ENCODE measurements around the gene EP400. TPM values are rescaled to one million over a fixed set of nuclear protein-coding genes. Genes with fewer than 3 reads are reported as not detected.
A peak's percentile ranks its signal among the peaks of the same experiment; 100 is the strongest.

The EP400 gene
- total and polyA plus RNA-seq, 2 of the 4 experiments (the other 2 are of a cell fraction), result 4.3 to 11.4 TPM

GRCh38 chr12:131941987-131942341 is 7.8 kb upstream of the EP400 start:
- ATAC-seq (ENCODE audit: low read depth), result no peak
- no peak overlapping the region for H2AFZ ChIP-seq (replicated peaks; ENCODE audit: low read length, poor library complexity)
- WGBS, 2 experiments (ENCODE audit: extremely low coverage in 2 of 2, insufficient read length in 1 of 2), result 100% methylated on average over 7 of the region's 7 CpGs; no CpG with 5 or more reads in 1 of the 2 experiments
- no peak overlapping the region for H3K27ac ChIP-seq (ENCODE audit: insufficient read depth, low read length)
- H2BK20ac ChIP-seq (ENCODE audit: low read depth, low read length), result no peak overlapping the region
- H2BK15ac ChIP-seq (ENCODE audit: low read depth, low read length), result no peak overlapping the region
- no peak overlapping the region for H3K18ac ChIP-seq (ENCODE audit: low read depth, low read length)
- no peaks in the 10 kb centered on the region for H3K4me1 ChIP-seq (ENCODE audit: control insufficient read depth, insufficient read depth, low read length)
- no peaks in the 10 kb centered on the region for H4K20me1 ChIP-seq (ENCODE audit: insufficient read depth, low read length)
- no peak for TF ChIP-seq RAD21 (IDR thresholded peaks at IDR 0.05; ENCODE audit: low read length)
- TF ChIP-seq USF2 (IDR thresholded peaks at IDR 0.05; ENCODE audit: low read depth, low read length), result no peak
- no peak for TF ChIP-seq MAFK (IDR thresholded peaks at IDR 0.05; ENCODE audit: low read depth, low read length)
- TF ChIP-seq POLR2A (IDR thresholded peaks at IDR 0.05; ENCODE audit: low read depth, low read length), result no peak
- TF ChIP-seq MXI1 (IDR thresholded peaks at IDR 0.05; ENCODE audit: borderline replicate concordance, low read depth, low read length), result no peak
- no peak for TF ChIP-seq CTCF (conservative IDR thresholded peaks at IDR 0.05; ENCODE audit: low read depth, low read length)
- TF ChIP-seq ELK1 (IDR thresholded peaks at IDR 0.05; ENCODE audit: borderline replicate concordance, low read depth, low read length), result no peak
- TF ChIP-seq SMC3 (IDR thresholded peaks at IDR 0.05; ENCODE audit: low read depth, low read length), result no peak
- TF ChIP-seq NFE2L2 (IDR thresholded peaks at IDR 0.05; ENCODE audit: low read depth, low read length), result no peak
- peaks cover 35% of the 10 kb centered on the region for H3K36me3 ChIP-seq (ENCODE audit: control insufficient read depth, insufficient read depth, low read length)
- H4K8ac ChIP-seq (ENCODE audit: low read depth in 2 of 2, low read length in 2 of 2), result no peak overlapping the region
- peaks cover 0 to 7% of the 10 kb centered on the region in 2 experiments; a peak in 1 of 4 replicates for H3K79me1 ChIP-seq (ENCODE audit: low read depth in 1 of 2, low read length in 2 of 2)
- H3K9me3 ChIP-seq (ENCODE audit: control insufficient read depth, insufficient read depth, low read length), result no peaks in the 10 kb centered on the region
- H2BK5ac ChIP-seq (ENCODE audit: low read depth, low read length, poor library complexity, severe bottlenecking), result no peak overlapping the region
- H2BK120ac ChIP-seq (ENCODE audit: low read depth, low read length), result no peak overlapping the region
- H3K9me1 ChIP-seq (ENCODE audit: insufficient read depth, low read length), result peaks cover 4% of the 10 kb centered on the region; the same call in 1 of the 2 replicates
- no peak overlapping the region for H2AK5ac ChIP-seq (ENCODE audit: low read depth, low read length)
- in situ Hi-C loops (cut with MboI; ENCODE audit: low sequenced_read_pairs), result no loop called here
- no peak overlapping the region for H4K5ac ChIP-seq (ENCODE audit: low read depth, low read length)
- dilution Hi-C loops (cut with HindIII; ENCODE audit: low sequenced_read_pairs, unreplicated experiment), result no loop called here
- BruUV-seq (replicated peaks), result no TSS peak
- intact Hi-C loops (cut with micrococcal nuclease), result no loop called here
- H3K56ac ChIP-seq (ENCODE audit: extremely low read depth, insufficient read depth, low read length), result no peak overlapping the region
- H3K4ac ChIP-seq (ENCODE audit: low read depth, low read length), result no peak overlapping the region
- H3K27me3 ChIP-seq (ENCODE audit: control insufficient read depth, insufficient read depth, low read length), result no peaks in the 10 kb centered on the region
- no peak overlapping the region for H4K91ac ChIP-seq (ENCODE audit: insufficient read depth, low read depth, low read length)
- no peak overlapping the region for H3K14ac ChIP-seq (replicated peaks; ENCODE audit: low read depth, low read length)
- POLR2A ChIA-PET (ENCODE audit: unreplicated experiment), result no interaction called here
- CTCF ChIA-PET, result no interaction called here
- peak overlapping the region; percentile 34 for H2AK9ac ChIP-seq (replicated peaks; ENCODE audit: low read depth, low read length, poor library complexity)
- DNase-seq, result no peak
- no peak overlapping the region for H3K23ac ChIP-seq (ENCODE audit: low read depth, low read length)
- no peak overlapping the region for H3K4me2 ChIP-seq (ENCODE audit: low read depth, low read length)
- H3K4me3 ChIP-seq (ENCODE audit: insufficient read depth, low read depth, low read length), result no peak overlapping the region
- H3K9ac ChIP-seq (ENCODE audit: low read depth, low read length), result no peak overlapping the region
